NT2/D1 (cell line): ENCODE results near the gene TMCC2.

Source experiments
- DNase-seq: peaks from one replicate; pipeline ENCODE4 v3.0.0-alpha.2; 2011; ENCODE audit warnings: low read depth, low spot score
- H3K27me3 ChIP-seq: 2 replicates; pipeline ENCODE4 v1.6.0; 2011; ENCODE audit warnings: mild to moderate bottlenecking; ENCODE audit not compliant: insufficient read length, insufficient read depth
- H3K36me3 ChIP-seq: 2 replicates; pipeline ENCODE4 v1.6.1; 2011; ENCODE audit warnings: mild to moderate bottlenecking, low read length, mixed read lengths; ENCODE audit not compliant: insufficient read depth, insufficient read length
- H3K4me1 ChIP-seq: 2 replicates; pipeline ENCODE4 v1.5.1; 2011; ENCODE audit not compliant: insufficient read depth, insufficient read length
- H3K4me3 ChIP-seq: 2 replicates; pipeline ENCODE4 v1.5.1; 2011; ENCODE audit warnings: low read depth; ENCODE audit not compliant: insufficient read length
- H3K9ac ChIP-seq: 2 replicates; pipeline ENCODE4 v1.6.0; 2011; ENCODE audit warnings: low read depth; ENCODE audit not compliant: insufficient read length
- H3K9me3 ChIP-seq: 2 replicates; pipeline ENCODE4 v1.5.1; 2011; ENCODE audit warnings: mild to moderate bottlenecking, low read length; ENCODE audit not compliant: insufficient read depth
- SUZ12 ChIP-seq: IDR thresholded peaks from 2 replicates; pipeline ENCODE4 v1.6.1; 2011; ENCODE audit not compliant: insufficient read length, insufficient read depth; ENCODE audit errors: extremely low read depth
- YY1 ChIP-seq: IDR thresholded peaks from 2 replicates; pipeline ENCODE4 v1.6.1; 2011; ENCODE audit not compliant: insufficient read length, insufficient read depth
- ZNF274 ChIP-seq: IDR thresholded peaks from 2 replicates; pipeline ENCODE4 v1.6.1; 2011; ENCODE audit warnings: mild to moderate bottlenecking, low read depth, low read length

TMCC2 gene

GRCh38 chr1:205304695-205305070 is 76.9 kb downstream of the TMCC2 start:
- DNase-seq = no peak
- no peaks in the 10 kb centered on the region for H3K27me3 ChIP-seq
- no peak for TF ChIP-seq SUZ12
- TF ChIP-seq ZNF274 = no peak
- TF ChIP-seq YY1 = no peak
- no peaks in the 10 kb centered on the region for H3K9me3 ChIP-seq
- no peak overlapping the region for H3K4me3 ChIP-seq
- peaks cover 76% of the 10 kb centered on the region for H3K36me3 ChIP-seq
- peaks cover 16% of the 10 kb centered on the region for H3K4me1 ChIP-seq
- H3K9ac ChIP-seq = no peak overlapping the region

- DNase-seq = no peak
- peaks cover 97% of the 10 kb centered on the region for H3K36me3 ChIP-seq
- H3K9ac ChIP-seq = no peak overlapping the region
- H3K4me3 ChIP-seq = no peak overlapping the region
- H3K4me1 ChIP-seq = peaks cover 26% of the 10 kb centered on the region
- TF ChIP-seq ZNF274 (no peak), YY1 (no peak), SUZ12 (no peak)
- no peaks in the 10 kb centered on the region for H3K9me3 ChIP-seq
- H3K27me3 ChIP-seq = no peaks in the 10 kb centered on the region
Observed at GRCh38 chr1:205306929-205307566, 79.3 kb downstream of the TMCC2 start.

- TF ChIP-seq YY1 (no peak), SUZ12 (no peak), ZNF274 (no peak)
- Histone ChIP-seq H3K4me3 (no peak overlapping the region), H3K9ac (no peak overlapping the region), H3K36me3 (peaks cover 80% of the 10 kb centered on the region), H3K27me3 (no peaks in the 10 kb centered on the region), H3K4me1 (peaks cover 14% of the 10 kb centered on the region), H3K9me3 (no peaks in the 10 kb centered on the region)
- no peak for DNase-seq
Observed at GRCh38 chr1:205309741-205310140, 82.0 kb downstream of the TMCC2 start.

- H3K9ac ChIP-seq = no peak overlapping the region
- peaks cover 67% of the 10 kb centered on the region for H3K36me3 ChIP-seq
- no peak for DNase-seq
Observed at GRCh38 chr1:205310976-205311704, 83.4 kb downstream of the TMCC2 start.

GRCh38 chr1:205312866-205313562 is 85.3 kb downstream of the TMCC2 start:
- peaks cover 31% of the 10 kb centered on the region for H3K4me1 ChIP-seq
- DNase-seq = no peak
- no peaks in the 10 kb centered on the region for H3K27me3 ChIP-seq
- peak overlapping the region; percentile 22 for H3K4me3 ChIP-seq
- H3K36me3 ChIP-seq = peaks cover 64% of the 10 kb centered on the region
- peak overlapping the region; percentile 77 for H3K9ac ChIP-seq
- no peak for TF ChIP-seq ZNF274
- no peak for TF ChIP-seq SUZ12
- TF ChIP-seq YY1 = no peak
- H3K9me3 ChIP-seq = no peaks in the 10 kb centered on the region

More at GRCh38 chr1:205310976-205311704, 83.4 kb downstream of the TMCC2 start:
- H3K4me1 ChIP-seq = peaks cover 15% of the 10 kb centered on the region
- no peaks in the 10 kb centered on the region for H3K27me3 ChIP-seq
- no peak overlapping the region for H3K4me3 ChIP-seq
- no peak for TF ChIP-seq ZNF274
- no peak for TF ChIP-seq SUZ12
- no peak for TF ChIP-seq YY1
- no peaks in the 10 kb centered on the region for H3K9me3 ChIP-seq

GRCh38 chr1:205313563-205314308 is 86.0 kb downstream of the TMCC2 start:
- DNase-seq = peak; percentile 99
- Histone ChIP-seq H3K36me3 (peaks cover 64% of the 10 kb centered on the region), H3K9me3 (no peaks in the 10 kb centered on the region), H3K9ac (peak overlapping the region; percentile 77), H3K4me3 (peak overlapping the region; percentile 22), H3K27me3 (no peaks in the 10 kb centered on the region), H3K4me1 (peaks cover 31% of the 10 kb centered on the region)
- no peak for TF ChIP-seq YY1
- TF ChIP-seq ZNF274 = no peak
- TF ChIP-seq SUZ12 = no peak
